ENCODE results near the gene TRIM3. TPM values are rescaled to one million over a fixed set of nuclear protein-coding genes. Genes with fewer than 3 reads are reported as not detected.

TRIM3 gene
- total and polyA plus RNA-seq, 2 of the 8 experiments (the other 6 are each of a cell fraction or from before 2014, with no cell fraction given) = 10.7 to 14.3 TPM

DNA sequence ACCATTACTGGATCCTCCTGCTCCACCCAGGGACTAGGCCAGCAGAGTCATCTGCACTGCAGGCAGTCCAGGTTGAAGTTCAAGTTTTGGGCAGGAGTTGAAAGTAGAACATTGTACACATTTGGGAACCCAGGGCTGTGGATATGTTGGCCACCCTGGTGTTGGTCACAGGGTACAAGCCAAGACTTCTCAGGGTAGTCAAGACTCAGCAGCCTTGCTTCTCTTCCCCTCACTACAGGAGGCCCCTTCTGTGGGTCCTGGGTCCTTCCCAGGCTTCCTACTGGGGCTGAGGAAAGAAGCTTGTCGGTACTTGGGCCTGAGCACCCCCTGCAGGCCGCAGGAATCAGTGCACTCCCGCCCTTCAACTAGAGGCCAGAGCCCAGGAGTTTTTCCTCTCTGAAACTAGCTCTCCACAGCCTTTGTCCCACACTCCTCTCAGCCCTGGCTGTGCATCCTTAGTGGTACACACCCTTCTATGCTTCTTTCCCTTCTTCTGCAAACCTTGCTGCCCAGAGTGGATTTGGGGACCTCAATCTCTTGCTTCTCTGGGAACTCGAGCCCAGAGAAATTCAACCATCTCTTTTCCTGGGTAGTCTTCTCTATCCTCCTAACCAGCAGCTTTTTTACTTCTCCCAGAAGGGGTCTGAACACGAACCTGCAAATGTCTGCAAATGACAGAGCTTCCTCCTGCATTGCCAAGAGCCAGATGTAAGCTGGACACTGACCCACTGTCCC, 30.3 kb downstream of the TRIM3 start (continued):
- no peak for TF ChIP-seq E2F6 (IDR thresholded peaks at IDR 0.05)
- no peak for TF ChIP-seq YY1 (IDR thresholded peaks at IDR 0.05; ENCODE audit: low read depth, low read length)
- no peak for TF ChIP-seq BCL11A (IDR thresholded peaks at IDR 0.05; ENCODE audit: low read depth in 2 of 2, low read length in 2 of 2)
- TF ChIP-seq RAD21 (IDR thresholded peaks at IDR 0.05 in 1 of 2, conservative IDR thresholded peaks at IDR 0.05 in 1 of 2; ENCODE audit: low read depth in 2 of 2, low read length in 2 of 2) = peak; percentile 81 to 82

Data from H1 (cell line).